Liver (tissue), 9 donors: Measurements from ENCODE around the gene TMEM273. TPM values are rescaled to one million over a fixed set of nuclear protein-coding genes. Genes with fewer than 3 reads are reported as not detected.

Experiments
- DNase-seq: peaks from one replicate; pipeline ENCODE4 v3.0.0-alpha.2; 2017; ENCODE audit warnings: low spot score
- H3K27ac ChIP-seq, 2 donors: one replicate each; pipeline ENCODE4 v1.7.0; 2013; ENCODE audit warnings: inconsistent platforms in 2 of 2, low read length in 2 of 2, control low read depth in 1 of 2, low read depth in 1 of 2, mild to moderate bottlenecking in 1 of 2
- H3K27me3 ChIP-seq, 4 donors: one replicate each; pipeline versions ENCODE4 v1.6.1 to v1.7.0; 2013; ENCODE audit warnings: low read length in 3 of 4, inconsistent platforms in 1 of 4, mild to moderate bottlenecking in 1 of 4, moderate library complexity in 1 of 4; ENCODE audit not compliant: control insufficient read depth in 4 of 4, insufficient read depth in 4 of 4
- H3K36me3 ChIP-seq, 4 donors: one replicate each; pipeline versions ENCODE4 v1.6.1 to v1.7.0; 2013; ENCODE audit warnings: low read length in 3 of 4, mild to moderate bottlenecking in 3 of 4, low read depth in 1 of 4, moderate library complexity in 1 of 4; ENCODE audit not compliant: control insufficient read depth in 4 of 4, insufficient read depth in 3 of 4
- H3K4me1 ChIP-seq, 4 donors: one replicate each; pipeline versions ENCODE4 v1.6.1 to v1.7.0; 2013; ENCODE audit warnings: low read length in 3 of 4, mild to moderate bottlenecking in 3 of 4, moderate library complexity in 1 of 4; ENCODE audit not compliant: control insufficient read depth in 4 of 4, insufficient read depth in 4 of 4
- H3K4me3 ChIP-seq, 3 donors: one replicate each; pipeline versions ENCODE4 v1.6.1 to v1.7.0; 2013; ENCODE audit warnings: low read length in 3 of 3, control low read depth in 1 of 3, low read depth in 1 of 3, mild to moderate bottlenecking in 1 of 3
- H3K9ac ChIP-seq, 2 donors: one replicate each; pipeline ENCODE4 v1.7.0; 2013; ENCODE audit warnings: low read length in 2 of 2, mild to moderate bottlenecking in 2 of 2, moderate library complexity in 2 of 2, control low read depth in 1 of 2, low read depth in 1 of 2
- H3K9me3 ChIP-seq, 4 donors: one replicate each; pipeline versions ENCODE4 v1.6.1 to v1.7.0; 2013; ENCODE audit warnings: low read length in 3 of 4; ENCODE audit not compliant: control insufficient read depth in 4 of 4
- EGR1 ChIP-seq, 2 donors: IDR thresholded peaks; 2 replicates each; pipeline ENCODE4 v1.6.1; 2016 to 2018; ENCODE audit warnings: antibody characterized with exemption in 2 of 2, low read depth in 2 of 2
- FOXA1 ChIP-seq: IDR thresholded peaks from 2 replicates; pipeline ENCODE4 v1.6.1; 2016; ENCODE audit warnings: antibody characterized with exemption
- FOXA2 ChIP-seq: IDR thresholded peaks from 2 replicates; pipeline ENCODE4 v1.6.1; 2016; ENCODE audit warnings: antibody characterized with exemption
- GABPA ChIP-seq, 2 donors: IDR thresholded peaks in 1 of 2; conservative IDR thresholded peaks in 1 of 2; 2 replicates each; pipeline ENCODE4 v1.6.1; 2016; ENCODE audit warnings: antibody characterized with exemption in 2 of 2, mild to moderate bottlenecking in 1 of 2, moderate library complexity in 1 of 2
- HNF4A ChIP-seq, 2 donors: conservative IDR thresholded peaks; 2 replicates each; pipeline ENCODE4 v1.6.1; 2016; ENCODE audit warnings: antibody characterized with exemption in 2 of 2, mild to moderate bottlenecking in 2 of 2
- JUND ChIP-seq, 2 donors: IDR thresholded peaks; 2 replicates each; pipeline ENCODE4 v1.6.1; 2016; ENCODE audit warnings: antibody characterized with exemption in 2 of 2
- NR2F2 ChIP-seq: IDR thresholded peaks from 2 replicates; pipeline ENCODE4 v1.6.1; 2016; ENCODE audit warnings: antibody characterized with exemption
- RAD21 ChIP-seq, 2 donors: IDR thresholded peaks; 2 replicates each; pipeline ENCODE4 v1.6.1; 2016; ENCODE audit warnings: antibody characterized with exemption in 2 of 2, mild to moderate bottlenecking in 2 of 2
- RXRA ChIP-seq, 2 donors: IDR thresholded peaks; 2 replicates each; pipeline ENCODE4 v1.6.1; 2017 to 2018; ENCODE audit warnings: antibody characterized with exemption in 2 of 2, mild to moderate bottlenecking in 1 of 2
- SP1 ChIP-seq: IDR thresholded peaks from 2 replicates; pipeline ENCODE4 v1.6.1; 2018; ENCODE audit warnings: antibody characterized with exemption, mild to moderate bottlenecking
- TAF1 ChIP-seq: conservative IDR thresholded peaks from 2 replicates; pipeline ENCODE4 v1.6.1; 2016; ENCODE audit warnings: antibody characterized with exemption, mild to moderate bottlenecking
- YY1 ChIP-seq: IDR thresholded peaks from 2 replicates; pipeline ENCODE4 v1.6.1; 2016; ENCODE audit warnings: antibody characterized with exemption, mild to moderate bottlenecking
- WGBS: extraction: QIAGEN DNeasy Blood & Tissue Kit; methylation state at CpG from one replicate; pipeline ENCODE4 v1.1.7; 2013; 5-methylcytosine and 5-hydroxymethylcytosine counted together
- polyA plus RNA-seq, 2 donors: library from polyadenylated mRNA; stranded (reverse) in 1 of 2; unstranded in 1 of 2; fragments of 200-250 nt in 1 of 2; fragments of >200 nt in 1 of 2; fragmentation: Nextera tagmentation in 1 of 2; extraction: Ambion mirVana in 1 of 2; gene quantifications; one replicate each; pipeline versions ENCODE4 v1.2.1 to v1.2.3, GENCODE V29; 2013 to 2015
- total RNA-seq, 2 donors: library from RNA; depleted of rRNA; stranded (reverse); fragments of >200 nt; gene quantifications; one replicate each; pipeline ENCODE4 v1.2.3, GENCODE V29; 2014
- TF ChIP-seq, protein P1 (sequence below): IDR thresholded peaks from 2 replicates; pipeline ENCODE4 v1.6.1; 2016; ENCODE audit warnings: antibody characterized with exemption
- TF ChIP-seq, protein P2 (sequence below): IDR thresholded peaks from 2 replicates; pipeline ENCODE4 v1.6.1; 2016; ENCODE audit warnings: antibody characterized with exemption, mild to moderate bottlenecking
- TF ChIP-seq, protein P3 (sequence below): IDR thresholded peaks from 2 replicates; pipeline ENCODE4 v1.6.1; 2016; ENCODE audit warnings: antibody characterized with exemption
- TF ChIP-seq, protein P4 (sequence below): IDR thresholded peaks from 2 replicates; pipeline ENCODE4 v1.6.1; 2016; ENCODE audit warnings: antibody characterized with exemption
- donor health status: healthy.
- donor health status: healthy.
- donor health status: healthy.
- donor health status: healthy.
- donor health status: healthy.

The TMEM273 gene
- total and polyA plus RNA-seq, 4 donors = 2.5 to 9.5 (median 4.5) TPM

DNA sequence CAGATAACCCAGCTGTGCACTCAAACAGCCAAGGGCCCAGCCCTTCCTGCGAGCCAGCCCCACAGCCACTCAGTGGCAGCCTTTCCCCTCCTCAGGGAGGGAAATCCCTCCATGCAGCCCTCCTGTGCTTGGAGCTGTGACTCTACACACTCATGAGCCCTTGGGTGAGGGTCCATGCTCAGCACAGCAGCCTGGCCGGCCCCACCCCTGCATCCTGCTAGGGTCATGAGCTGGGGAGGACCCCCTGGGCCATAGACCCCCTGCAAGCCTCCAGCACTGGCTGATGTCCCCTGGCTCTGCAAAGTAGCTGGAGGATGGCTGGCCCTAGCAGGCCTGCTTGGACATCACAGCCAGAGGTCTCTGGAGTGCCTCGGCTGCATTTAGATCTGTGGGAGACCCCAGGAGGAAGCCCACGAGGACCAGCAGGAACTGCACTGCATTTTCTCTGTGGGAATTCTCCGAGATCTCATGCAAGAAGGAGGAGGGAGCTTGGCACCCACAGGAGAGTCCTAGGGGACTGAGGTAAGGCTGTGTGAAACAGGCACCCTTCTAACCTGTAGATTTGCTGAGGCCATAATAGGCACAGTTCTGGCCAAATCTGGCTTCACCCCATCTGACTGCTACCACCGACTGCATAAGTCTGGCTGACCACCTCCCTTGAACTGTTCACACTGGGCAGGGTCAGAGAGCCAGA lies 17.4 kb downstream of the TMEM273 start:
- DNase-seq = peak; percentile 14
- no peaks in the 10 kb centered on the region for H3K9me3 ChIP-seq
- no peaks in the 10 kb centered on the region for H3K27me3 ChIP-seq
- no peak overlapping the region for H3K27ac ChIP-seq
- 79% methylated on average over 6 of the region's 6 CpGs for WGBS
- no peak overlapping the region for H3K4me3 ChIP-seq
- no peaks in the 10 kb centered on the region for H3K4me1 ChIP-seq
- no peak overlapping the region for H3K9ac ChIP-seq
- H3K36me3 ChIP-seq = no peaks in the 10 kb centered on the region
- TF ChIP-seq FOXA2 (no peak), TAF1 (no peak), GABPA (IDR thresholded peaks at IDR 0.05 in 1 of 2, conservative IDR thresholded peaks at IDR 0.05 in 1 of 2) (no peak), FOXA1 (no peak), EGR1 (IDR thresholded peaks at IDR 0.05; ENCODE audit: low read depth in 2 of 2) (no peak), RAD21 (IDR thresholded peaks at IDR 0.05) (no peak), YY1 (no peak), RXRA (IDR thresholded peaks at IDR 0.05) (no peak), NR2F2 (no peak), HNF4A (conservative IDR thresholded peaks at IDR 0.05) (no peak)
- TF ChIP-seq, protein P1, sequence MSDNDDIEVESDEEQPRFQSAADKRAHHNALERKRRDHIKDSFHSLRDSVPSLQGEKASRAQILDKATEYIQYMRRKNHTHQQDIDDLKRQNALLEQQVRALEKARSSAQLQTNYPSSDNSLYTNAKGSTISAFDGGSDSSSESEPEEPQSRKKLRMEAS = no peak
- TF ChIP-seq, protein P2, sequence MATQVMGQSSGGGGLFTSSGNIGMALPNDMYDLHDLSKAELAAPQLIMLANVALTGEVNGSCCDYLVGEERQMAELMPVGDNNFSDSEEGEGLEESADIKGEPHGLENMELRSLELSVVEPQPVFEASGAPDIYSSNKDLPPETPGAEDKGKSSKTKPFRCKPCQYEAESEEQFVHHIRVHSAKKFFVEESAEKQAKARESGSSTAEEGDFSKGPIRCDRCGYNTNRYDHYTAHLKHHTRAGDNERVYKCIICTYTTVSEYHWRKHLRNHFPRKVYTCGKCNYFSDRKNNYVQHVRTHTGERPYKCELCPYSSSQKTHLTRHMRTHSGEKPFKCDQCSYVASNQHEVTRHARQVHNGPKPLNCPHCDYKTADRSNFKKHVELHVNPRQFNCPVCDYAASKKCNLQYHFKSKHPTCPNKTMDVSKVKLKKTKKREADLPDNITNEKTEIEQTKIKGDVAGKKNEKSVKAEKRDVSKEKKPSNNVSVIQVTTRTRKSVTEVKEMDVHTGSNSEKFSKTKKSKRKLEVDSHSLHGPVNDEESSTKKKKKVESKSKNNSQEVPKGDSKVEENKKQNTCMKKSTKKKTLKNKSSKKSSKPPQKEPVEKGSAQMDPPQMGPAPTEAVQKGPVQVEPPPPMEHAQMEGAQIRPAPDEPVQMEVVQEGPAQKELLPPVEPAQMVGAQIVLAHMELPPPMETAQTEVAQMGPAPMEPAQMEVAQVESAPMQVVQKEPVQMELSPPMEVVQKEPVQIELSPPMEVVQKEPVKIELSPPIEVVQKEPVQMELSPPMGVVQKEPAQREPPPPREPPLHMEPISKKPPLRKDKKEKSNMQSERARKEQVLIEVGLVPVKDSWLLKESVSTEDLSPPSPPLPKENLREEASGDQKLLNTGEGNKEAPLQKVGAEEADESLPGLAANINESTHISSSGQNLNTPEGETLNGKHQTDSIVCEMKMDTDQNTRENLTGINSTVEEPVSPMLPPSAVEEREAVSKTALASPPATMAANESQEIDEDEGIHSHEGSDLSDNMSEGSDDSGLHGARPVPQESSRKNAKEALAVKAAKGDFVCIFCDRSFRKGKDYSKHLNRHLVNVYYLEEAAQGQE = no peak
- TF ChIP-seq, protein P3, sequence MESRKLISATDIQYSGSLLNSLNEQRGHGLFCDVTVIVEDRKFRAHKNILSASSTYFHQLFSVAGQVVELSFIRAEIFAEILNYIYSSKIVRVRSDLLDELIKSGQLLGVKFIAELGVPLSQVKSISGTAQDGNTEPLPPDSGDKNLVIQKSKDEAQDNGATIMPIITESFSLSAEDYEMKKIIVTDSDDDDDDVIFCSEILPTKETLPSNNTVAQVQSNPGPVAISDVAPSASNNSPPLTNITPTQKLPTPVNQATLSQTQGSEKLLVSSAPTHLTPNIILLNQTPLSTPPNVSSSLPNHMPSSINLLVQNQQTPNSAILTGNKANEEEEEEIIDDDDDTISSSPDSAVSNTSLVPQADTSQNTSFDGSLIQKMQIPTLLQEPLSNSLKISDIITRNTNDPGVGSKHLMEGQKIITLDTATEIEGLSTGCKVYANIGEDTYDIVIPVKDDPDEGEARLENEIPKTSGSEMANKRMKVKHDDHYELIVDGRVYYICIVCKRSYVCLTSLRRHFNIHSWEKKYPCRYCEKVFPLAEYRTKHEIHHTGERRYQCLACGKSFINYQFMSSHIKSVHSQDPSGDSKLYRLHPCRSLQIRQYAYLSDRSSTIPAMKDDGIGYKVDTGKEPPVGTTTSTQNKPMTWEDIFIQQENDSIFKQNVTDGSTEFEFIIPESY = no peak

DNA sequence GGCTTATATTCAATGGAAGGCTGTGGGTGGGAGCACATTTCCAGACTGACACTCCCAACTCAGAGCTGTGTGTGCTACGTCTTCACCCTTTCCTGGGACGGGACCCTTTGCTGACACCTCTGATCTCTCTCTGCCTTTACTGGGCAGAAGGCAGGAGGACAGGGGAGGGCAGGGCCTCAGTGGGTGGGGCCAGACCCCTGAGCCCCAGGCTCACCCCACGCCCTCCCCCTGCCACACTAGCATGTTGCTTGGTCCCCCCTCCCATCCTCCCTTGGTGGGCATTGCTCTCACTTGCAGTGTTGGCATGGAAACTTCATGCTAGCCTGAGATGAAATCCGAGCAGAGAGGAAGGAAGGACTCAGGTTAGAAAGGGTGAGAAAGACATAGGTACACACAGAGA lies 18.4 kb downstream of the TMEM273 start:
- H3K9me3 ChIP-seq = no peaks in the 10 kb centered on the region
- no peak for TF ChIP-seq TAF1
- no peak for TF ChIP-seq EGR1 (IDR thresholded peaks at IDR 0.05; ENCODE audit: low read depth in 2 of 2)
- TF ChIP-seq, protein P2 = no peak
- no peak for TF ChIP-seq FOXA1
- TF ChIP-seq NR2F2 = no peak
- no peak for TF ChIP-seq SP1
- TF ChIP-seq FOXA2 = no peak
- TF ChIP-seq HNF4A (conservative IDR thresholded peaks at IDR 0.05) = no peak
- TF ChIP-seq, protein P4, sequence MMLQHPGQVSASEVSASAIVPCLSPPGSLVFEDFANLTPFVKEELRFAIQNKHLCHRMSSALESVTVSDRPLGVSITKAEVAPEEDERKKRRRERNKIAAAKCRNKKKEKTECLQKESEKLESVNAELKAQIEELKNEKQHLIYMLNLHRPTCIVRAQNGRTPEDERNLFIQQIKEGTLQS = no peak
- TF ChIP-seq YY1 = no peak
- TF ChIP-seq RXRA (IDR thresholded peaks at IDR 0.05) = no peak
- no peak for TF ChIP-seq JUND (IDR thresholded peaks at IDR 0.05)
- TF ChIP-seq, protein P1 = no peak
- no peaks in the 10 kb centered on the region for H3K36me3 ChIP-seq
- H3K27me3 ChIP-seq = no peaks in the 10 kb centered on the region
- no peak overlapping the region for H3K9ac ChIP-seq
- H3K4me3 ChIP-seq = no peak overlapping the region
- WGBS = 80% methylated on average over 4 of the region's 4 CpGs
- DNase-seq = peak; percentile 1
- no peak overlapping the region for H3K27ac ChIP-seq
- H3K4me1 ChIP-seq = no peaks in the 10 kb centered on the region
